Stimulated activated CD4-positive, alpha-beta T cell treated with anti-CD3 and anti-CD28 coated beads, Interleukin-1b, Interleukin-23, amount 100 ng/mL, for 24 hours (primary cell): ENCODE results near the gene PACRG.

Experiments used
- DNase-seq, 4 experiments: peaks; one replicate each; pipeline ENCODE4 v3.0.0-alpha.2; 2020; ENCODE audit warnings: low read depth in 4 of 4, low spot score in 1 of 4

Gene PACRG

GRCh38 chr6:163077134-163077533, 349.4 kb downstream of the PACRG start:
- no peak for DNase-seq

- no peak for DNase-seq
Measured at GRCh38 chr6:163078712-163079111, 350.9 kb downstream of the PACRG start.

GRCh38 chr6:163080228-163080627, 352.5 kb downstream of the PACRG start:
- DNase-seq, result no peak

GRCh38 chr6:163083141-163083540, 355.4 kb downstream of the PACRG start:
- no peak for DNase-seq

- DNase-seq, result no peak
Measured at GRCh38 chr6:163085426-163085825, 357.7 kb downstream of the PACRG start.

- no peak for DNase-seq
Measured at GRCh38 chr6:163085861-163086623, 358.3 kb downstream of the PACRG start.

- DNase-seq, result no peak
Measured at GRCh38 chr6:163086624-163086920, 358.8 kb downstream of the PACRG start.

- no peak for DNase-seq
Measured at GRCh38 chr6:163087981-163088380, 360.2 kb downstream of the PACRG start.

GRCh38 chr6:163092876-163093275, 365.1 kb downstream of the PACRG start:
- no peak for DNase-seq

GRCh38 chr6:163094881-163095280, 367.1 kb downstream of the PACRG start:
- DNase-seq, result no peak

- DNase-seq, result no peak
Measured at GRCh38 chr6:163095401-163095800, 367.6 kb downstream of the PACRG start.

- DNase-seq, result no peak
Measured at GRCh38 chr6:163098827-163099479, 371.2 kb downstream of the PACRG start.

GRCh38 chr6:163099621-163100171, 371.9 kb downstream of the PACRG start:
- DNase-seq, result no peak

GRCh38 chr6:163100259-163100658, 372.5 kb downstream of the PACRG start:
- DNase-seq, result no peak

GRCh38 chr6:163113358-163113962, 385.7 kb downstream of the PACRG start:
- no peak for DNase-seq

- no peak for DNase-seq
Measured at GRCh38 chr6:163118941-163119340, 391.2 kb downstream of the PACRG start.

- DNase-seq, result no peak
Measured at GRCh38 chr6:163120223-163120622, 392.4 kb downstream of the PACRG start.

GRCh38 chr6:163121270-163121669, 393.5 kb downstream of the PACRG start:
- DNase-seq, result no peak

GRCh38 chr6:163122365-163122764, 394.6 kb downstream of the PACRG start:
- DNase-seq, result no peak

GRCh38 chr6:163123098-163123497, 395.3 kb downstream of the PACRG start:
- DNase-seq, result no peak

GRCh38 chr6:163126741-163127140, 399.0 kb downstream of the PACRG start:
- DNase-seq, result no peak

- no peak for DNase-seq
Measured at GRCh38 chr6:163127587-163127986, 399.8 kb downstream of the PACRG start.
